Stimulated activated CD4-positive, alpha-beta T cell treated with anti-CD3 and anti-CD28 coated beads, TNF-alpha, amount 100 ng/mL, for 1 hour (primary cell): ENCODE data around the gene CHD8.
"Not testable (repeated sequence)": the region's sequence is repeated elsewhere in the genome, so short reads cannot be mapped to it uniquely, and the experiment has no call there.

Experiments used
- DNase-seq, 3 donors: peaks; one replicate each; pipeline ENCODE4 v3.0.0-alpha.2; 2020; ENCODE audit warnings: low read depth in 3 of 3, low spot score in 1 of 3

Gene CHD8

GRCh38 chr14:21379338-21379737, 76.6 kb downstream of the CHD8 start:
- DNase-seq = no peak

GRCh38 chr14:21373980-21374379, 81.9 kb downstream of the CHD8 start:
- no peak for DNase-seq

- DNase-seq = not testable (repeated sequence)
Measured at GRCh38 chr14:21372814-21373213, 83.1 kb downstream of the CHD8 start.

- no peak for DNase-seq
Measured at GRCh38 chr14:21369949-21370679, 85.8 kb downstream of the CHD8 start.

- no peak for DNase-seq
Measured at GRCh38 chr14:21367582-21368144, 88.3 kb downstream of the CHD8 start.

- DNase-seq = no peak
Measured at GRCh38 chr14:21356511-21356910, 99.4 kb downstream of the CHD8 start.

- DNase-seq = no peak
Measured at GRCh38 chr14:21352587-21352986, 103.3 kb downstream of the CHD8 start.

- no peak for DNase-seq
Measured at GRCh38 chr14:21350539-21350938, 105.4 kb downstream of the CHD8 start.

GRCh38 chr14:21347201-21347600, 108.7 kb downstream of the CHD8 start:
- no peak for DNase-seq

GRCh38 chr14:21346532-21347135, 109.3 kb downstream of the CHD8 start:
- no peak for DNase-seq

GRCh38 chr14:21343035-21343794, 112.7 kb downstream of the CHD8 start:
- no peak for DNase-seq
